ENCODE measurements around the gene RHOC.

The RHOC gene

GRCh38 chr1:112686835-112687234 lies 20.1 kb downstream of the RHOC start:
- in situ Hi-C loops (cut with MboI; ENCODE audit: low pct_unique_long_range_greater_than_20kb, low sequenced_read_pairs, unreplicated experiment): no loop called here
- DNase-seq (ENCODE audit: low spot score): no peak
- no peak for TF ChIP-seq CTCF (IDR thresholded peaks at IDR 0.05; ENCODE audit: extremely low read depth, insufficient read depth, missing control alignments)

GRCh38 chr1:112686417-112686816 lies 20.5 kb downstream of the RHOC start:
- DNase-seq (ENCODE audit: low spot score): no peak
- TF ChIP-seq CTCF (IDR thresholded peaks at IDR 0.05; ENCODE audit: extremely low read depth, insufficient read depth, missing control alignments): no peak
- in situ Hi-C loops (cut with MboI; ENCODE audit: low pct_unique_long_range_greater_than_20kb, low sequenced_read_pairs, unreplicated experiment): no loop called here

DNA sequence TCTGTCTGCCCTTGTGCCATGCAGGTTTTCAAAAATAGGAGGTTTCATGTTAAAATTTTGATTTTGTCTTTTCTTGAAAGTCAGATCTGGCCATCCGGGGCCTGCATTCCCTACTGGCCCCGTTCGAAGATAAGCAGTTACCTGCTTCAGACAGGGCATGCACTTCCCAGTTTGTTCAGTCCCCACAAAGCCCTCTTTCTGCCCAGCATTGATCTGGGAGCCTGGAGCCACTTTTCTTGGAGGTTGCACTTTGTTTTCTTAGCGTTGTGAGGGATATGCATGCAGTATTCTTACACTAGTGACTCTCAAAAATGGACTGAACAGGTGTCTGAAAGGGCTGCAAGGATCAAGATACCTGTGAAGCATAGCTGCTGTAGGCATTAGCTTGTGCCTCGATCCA lies 21.0 kb downstream of the RHOC start:
- DNase-seq (ENCODE audit: low spot score): no peak
- no peak for TF ChIP-seq CTCF (IDR thresholded peaks at IDR 0.05; ENCODE audit: extremely low read depth, insufficient read depth, missing control alignments)
- in situ Hi-C loops (cut with MboI; ENCODE audit: low pct_unique_long_range_greater_than_20kb, low sequenced_read_pairs, unreplicated experiment): no loop called here

GRCh38 chr1:112678605-112679004 lies 28.3 kb downstream of the RHOC start:
- in situ Hi-C loops (cut with MboI; ENCODE audit: low pct_unique_long_range_greater_than_20kb, low sequenced_read_pairs, unreplicated experiment): no loop called here
- no peak for DNase-seq (ENCODE audit: low spot score)
- TF ChIP-seq CTCF (IDR thresholded peaks at IDR 0.05; ENCODE audit: extremely low read depth, insufficient read depth, missing control alignments): no peak

DNA sequence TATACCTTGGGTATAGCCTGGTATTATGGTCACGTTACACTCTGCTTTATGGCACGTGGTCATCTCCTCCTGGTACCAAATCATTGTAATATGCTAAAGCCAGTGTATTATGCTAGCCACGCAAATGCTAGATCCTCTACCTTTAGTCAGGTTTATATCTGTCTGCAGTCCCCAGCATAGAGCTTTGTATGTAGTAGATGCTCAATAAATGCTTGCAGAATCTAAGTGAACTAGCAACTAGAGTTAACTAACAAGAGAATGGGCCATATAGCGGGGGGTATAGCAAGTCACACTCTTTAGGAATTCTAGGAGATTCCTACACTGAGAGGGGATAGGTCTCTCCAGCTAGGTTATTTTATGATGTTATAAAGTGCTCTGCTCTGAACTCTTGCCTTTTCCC lies 29.4 kb downstream of the RHOC start:
- no peak for TF ChIP-seq CTCF (IDR thresholded peaks at IDR 0.05; ENCODE audit: extremely low read depth, insufficient read depth, missing control alignments)
- in situ Hi-C loops (cut with MboI; ENCODE audit: low pct_unique_long_range_greater_than_20kb, low sequenced_read_pairs, unreplicated experiment): no loop called here
- no peak for DNase-seq (ENCODE audit: low spot score)

DNA sequence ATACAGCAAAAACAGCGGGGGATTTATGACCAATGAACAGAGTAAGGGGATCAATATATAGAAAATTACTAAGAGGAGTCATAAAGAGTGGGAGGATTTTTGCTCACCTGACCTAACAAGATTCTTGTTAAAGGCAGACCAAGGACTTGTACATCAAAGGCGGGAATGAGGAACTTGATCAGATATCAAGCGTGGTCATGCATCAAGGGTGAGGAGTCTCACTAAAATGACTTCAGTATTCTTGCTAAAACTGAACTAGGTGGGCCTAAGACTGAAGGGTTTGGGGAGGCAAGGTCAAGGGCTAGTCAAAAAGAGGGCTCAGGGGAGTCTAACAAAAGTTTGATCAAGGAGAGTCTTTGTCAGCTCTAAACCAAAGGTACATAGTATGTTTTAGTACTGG lies 30.4 kb downstream of the RHOC start:
- peak; percentile 19 for DNase-seq (ENCODE audit: low spot score)
- TF ChIP-seq CTCF (IDR thresholded peaks at IDR 0.05; ENCODE audit: extremely low read depth, insufficient read depth, missing control alignments): no peak
- in situ Hi-C loops (cut with MboI; ENCODE audit: low pct_unique_long_range_greater_than_20kb, low sequenced_read_pairs, unreplicated experiment): no loop called here

All from GM13977 (cell line).